GM12878 (cell line): ENCODE results near the gene COQ3. TPM values are rescaled to one million over a fixed set of nuclear protein-coding genes. Genes with fewer than 3 reads are reported as not detected.

ENCODE experiments used
- CBFB ChIP-seq: IDR thresholded peaks from 2 replicates; pipeline ENCODE4 v1.6.1; 2016; ENCODE audit warnings: antibody characterized with exemption, low read depth
- CHD4 ChIP-seq: fragments of 200-600 bp; sonication (generic); IDR thresholded peaks from 2 replicates; pipeline ENCODE4 v1.6.1; 2016; ENCODE audit warnings: mild to moderate bottlenecking
- FOXM1 ChIP-seq: IDR thresholded peaks from 2 replicates; pipeline ENCODE4 v1.6.1; 2012; ENCODE audit warnings: low read depth, mild to moderate bottlenecking, inconsistent platforms, low read length, moderate library complexity
- NFYB ChIP-seq: IDR thresholded peaks from 2 replicates; pipeline ENCODE4 v1.6.1; 2011; ENCODE audit warnings: low read depth, mild to moderate bottlenecking, low read length, improper control_type of control experiment, moderate library complexity; ENCODE audit not compliant: insufficient read depth
- NR2C2 ChIP-seq: IDR thresholded peaks from 2 replicates; pipeline ENCODE4 v1.6.1; 2011; ENCODE audit warnings: borderline replicate concordance, low read depth; ENCODE audit not compliant: control insufficient read depth, insufficient read length
- NR2F1 ChIP-seq: fragments of 450-650 bp; conservative IDR thresholded peaks from 2 replicates; pipeline ENCODE4 v1.6.1; 2017; ENCODE audit warnings: mild to moderate bottlenecking
- NRF1 ChIP-seq: conservative IDR thresholded peaks from 2 replicates; pipeline ENCODE4 v1.6.1; 2011; ENCODE audit warnings: mild to moderate bottlenecking, low read depth, low read length, improper control_type of control experiment
- POLR2A ChIP-seq: IDR thresholded peaks from 2 replicates; pipeline ENCODE4 v1.6.1; 2011; ENCODE audit warnings: low read depth, mild to moderate bottlenecking, low read length
- POLR2AphosphoS5 ChIP-seq: IDR thresholded peaks from 2 replicates; pipeline ENCODE4 v1.6.1; 2011; ENCODE audit warnings: mild to moderate bottlenecking, low read length, inconsistent platforms
- POU2F2 ChIP-seq: IDR thresholded peaks from 3 replicates; pipeline ENCODE4 v1.6.1; 2011; ENCODE audit warnings: low read depth, mild to moderate bottlenecking, low read length, borderline replicate concordance
- SIN3A ChIP-seq: IDR thresholded peaks from 2 replicates; pipeline ENCODE4 v1.6.1; 2012; ENCODE audit warnings: low read depth, low read length, improper control_type of control experiment
- SMC3 ChIP-seq: IDR thresholded peaks from 2 replicates; pipeline ENCODE4 v1.6.1; 2011; ENCODE audit warnings: low read length, improper control_type of control experiment, borderline replicate concordance
- SPI1 ChIP-seq: IDR thresholded peaks from 2 replicates; pipeline ENCODE4 v1.6.1; 2011; ENCODE audit warnings: low read depth, mild to moderate bottlenecking, low read length, moderate library complexity, borderline replicate concordance; ENCODE audit not compliant: insufficient read depth
- polyA plus RNA-seq, 11 experiments: library from polyadenylated mRNA; depleted of rRNA in 4 of 11; unstranded in 6 of 11; stranded (reverse) in 5 of 11; fragments of >200 nt; fragmentation: Nextera tagmentation in 4 of 11; fragmentation: Illumina TruSeq in 1 of 11; extraction: Ambion mirVana in 4 of 11; extraction: Trizol in 1 of 11; gene quantifications; 1 replicate in 1 of 11; 2 replicates in 10 of 11; pipeline versions ENCODE4 v1.2.1 to v1.2.3, GENCODE V29; 2011 to 2016; ENCODE audit warnings: inconsistent platforms in 2 of 11, missing spikeins in 2 of 11, low read depth in 1 of 11
- total RNA-seq, 4 experiments: library from RNA; depleted of rRNA in 3 of 4; stranded (reverse); fragments of >200 nt in 3 of 4; fragmentation: Illumina TruSeq in 1 of 4; extraction: Trizol in 1 of 4; gene quantifications; 2 replicates each; pipeline versions ENCODE4 v1.2.1 to v1.2.3, GENCODE V29; 2013 to 2021
- TF ChIP-seq, protein P1 (sequence below): fragments of 450-650 bp; IDR thresholded peaks from 2 replicates; pipeline ENCODE4 v1.6.1; 2017; ENCODE audit warnings: low read depth, mild to moderate bottlenecking, moderate library complexity
- TF ChIP-seq, protein P2 (sequence below): fragments of 450-650 bp; IDR thresholded peaks from 2 replicates; pipeline ENCODE4 v1.6.1; 2016; ENCODE audit warnings: mild to moderate bottlenecking
- TF ChIP-seq, protein P3 (sequence below): fragments of 450-650 bp; IDR thresholded peaks from 2 replicates; pipeline ENCODE4 v1.6.1; 2016; ENCODE audit warnings: mild to moderate bottlenecking
- TF ChIP-seq, protein P4 (sequence below): fragments of 450-650 bp; conservative IDR thresholded peaks from 2 replicates; pipeline ENCODE4 v1.6.1; 2017; ENCODE audit warnings: mild to moderate bottlenecking, moderate library complexity

The COQ3 gene
- total and polyA plus RNA-seq, 10 of the 15 experiments (the other 5 are each of a cell fraction or from before 2014, with no cell fraction given) = 9.3 to 50.6 (median 16.0) TPM

DNA sequence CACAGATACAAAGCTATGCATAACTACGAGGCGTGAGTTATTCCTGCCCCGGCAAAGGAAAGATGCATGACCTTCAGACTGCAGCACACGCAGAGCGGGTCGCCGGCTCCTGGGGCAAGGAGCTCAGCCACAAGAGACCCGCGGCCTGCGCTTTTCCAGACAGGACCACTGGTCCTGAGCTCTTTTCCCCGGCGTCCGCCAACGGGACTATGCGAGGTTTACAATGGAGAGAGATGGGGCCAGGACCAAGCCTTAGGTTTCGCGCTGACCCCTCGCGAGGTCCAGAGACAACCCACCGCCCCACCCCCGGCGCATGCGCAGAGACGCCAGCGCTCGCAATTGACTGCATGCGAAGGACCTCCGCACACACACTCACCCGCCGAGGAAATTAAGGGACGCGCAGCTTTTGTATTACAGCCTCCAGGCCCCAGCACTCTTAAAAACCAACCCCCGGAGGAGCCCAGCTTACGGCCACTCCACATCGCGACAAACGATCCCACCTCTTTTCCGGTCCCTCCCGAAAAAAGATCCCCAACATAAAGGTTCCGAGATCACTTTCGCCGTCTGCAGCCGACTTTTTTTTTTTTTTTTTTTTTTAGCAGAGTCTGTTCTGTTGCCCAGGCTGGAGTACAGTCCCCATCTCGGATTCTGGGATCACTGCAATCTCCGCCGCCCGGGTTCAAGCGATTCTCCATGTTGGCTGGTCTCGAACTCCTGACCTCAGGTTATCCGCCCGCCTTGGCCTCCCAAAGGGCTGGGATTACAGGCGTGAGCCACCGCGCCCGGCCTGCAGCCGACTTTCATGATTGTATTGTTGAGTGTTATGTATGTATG is at the start of gene COQ3 (continued):
- TF ChIP-seq, protein P1, sequence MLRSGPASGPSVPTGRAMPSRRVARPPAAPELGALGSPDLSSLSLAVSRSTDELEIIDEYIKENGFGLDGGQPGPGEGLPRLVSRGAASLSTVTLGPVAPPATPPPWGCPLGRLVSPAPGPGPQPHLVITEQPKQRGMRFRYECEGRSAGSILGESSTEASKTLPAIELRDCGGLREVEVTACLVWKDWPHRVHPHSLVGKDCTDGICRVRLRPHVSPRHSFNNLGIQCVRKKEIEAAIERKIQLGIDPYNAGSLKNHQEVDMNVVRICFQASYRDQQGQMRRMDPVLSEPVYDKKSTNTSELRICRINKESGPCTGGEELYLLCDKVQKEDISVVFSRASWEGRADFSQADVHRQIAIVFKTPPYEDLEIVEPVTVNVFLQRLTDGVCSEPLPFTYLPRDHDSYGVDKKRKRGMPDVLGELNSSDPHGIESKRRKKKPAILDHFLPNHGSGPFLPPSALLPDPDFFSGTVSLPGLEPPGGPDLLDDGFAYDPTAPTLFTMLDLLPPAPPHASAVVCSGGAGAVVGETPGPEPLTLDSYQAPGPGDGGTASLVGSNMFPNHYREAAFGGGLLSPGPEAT = peak; percentile 75
- TF ChIP-seq, protein P2, sequence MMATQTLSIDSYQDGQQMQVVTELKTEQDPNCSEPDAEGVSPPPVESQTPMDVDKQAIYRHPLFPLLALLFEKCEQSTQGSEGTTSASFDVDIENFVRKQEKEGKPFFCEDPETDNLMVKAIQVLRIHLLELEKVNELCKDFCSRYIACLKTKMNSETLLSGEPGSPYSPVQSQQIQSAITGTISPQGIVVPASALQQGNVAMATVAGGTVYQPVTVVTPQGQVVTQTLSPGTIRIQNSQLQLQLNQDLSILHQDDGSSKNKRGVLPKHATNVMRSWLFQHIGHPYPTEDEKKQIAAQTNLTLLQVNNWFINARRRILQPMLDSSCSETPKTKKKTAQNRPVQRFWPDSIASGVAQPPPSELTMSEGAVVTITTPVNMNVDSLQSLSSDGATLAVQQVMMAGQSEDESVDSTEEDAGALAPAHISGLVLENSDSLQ = peak; percentile 13; the same call in 1 of the 2 replicates
- TF ChIP-seq NRF1 (peak; percentile 80), SIN3A (peak; percentile 34; the same call in 1 of the 2 replicates), CHD4 (no peak), SPI1 (no peak), NR2C2 (no peak), POU2F2 (peak; percentile 8; the same call in 1 of the 3 replicates), SMC3 (no peak), POLR2A (peak; percentile 71), CBFB (peak; percentile 36; the same call in 1 of the 2 replicates), NFYB (no peak), FOXM1 (peak; percentile 62), NR2F1 (peak; percentile 62), POLR2AphosphoS5 (peak; percentile 85)
- TF ChIP-seq, protein P3, sequence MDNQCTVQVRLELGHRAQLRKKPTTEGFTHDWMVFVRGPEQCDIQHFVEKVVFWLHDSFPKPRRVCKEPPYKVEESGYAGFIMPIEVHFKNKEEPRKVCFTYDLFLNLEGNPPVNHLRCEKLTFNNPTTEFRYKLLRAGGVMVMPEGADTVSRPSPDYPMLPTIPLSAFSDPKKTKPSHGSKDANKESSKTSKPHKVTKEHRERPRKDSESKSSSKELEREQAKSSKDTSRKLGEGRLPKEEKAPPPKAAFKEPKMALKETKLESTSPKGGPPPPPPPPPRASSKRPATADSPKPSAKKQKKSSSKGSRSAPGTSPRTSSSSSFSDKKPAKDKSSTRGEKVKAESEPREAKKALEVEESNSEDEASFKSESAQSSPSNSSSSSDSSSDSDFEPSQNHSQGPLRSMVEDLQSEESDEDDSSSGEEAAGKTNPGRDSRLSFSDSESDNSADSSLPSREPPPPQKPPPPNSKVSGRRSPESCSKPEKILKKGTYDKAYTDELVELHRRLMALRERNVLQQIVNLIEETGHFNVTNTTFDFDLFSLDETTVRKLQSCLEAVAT = peak; percentile 92
- TF ChIP-seq, protein P4, sequence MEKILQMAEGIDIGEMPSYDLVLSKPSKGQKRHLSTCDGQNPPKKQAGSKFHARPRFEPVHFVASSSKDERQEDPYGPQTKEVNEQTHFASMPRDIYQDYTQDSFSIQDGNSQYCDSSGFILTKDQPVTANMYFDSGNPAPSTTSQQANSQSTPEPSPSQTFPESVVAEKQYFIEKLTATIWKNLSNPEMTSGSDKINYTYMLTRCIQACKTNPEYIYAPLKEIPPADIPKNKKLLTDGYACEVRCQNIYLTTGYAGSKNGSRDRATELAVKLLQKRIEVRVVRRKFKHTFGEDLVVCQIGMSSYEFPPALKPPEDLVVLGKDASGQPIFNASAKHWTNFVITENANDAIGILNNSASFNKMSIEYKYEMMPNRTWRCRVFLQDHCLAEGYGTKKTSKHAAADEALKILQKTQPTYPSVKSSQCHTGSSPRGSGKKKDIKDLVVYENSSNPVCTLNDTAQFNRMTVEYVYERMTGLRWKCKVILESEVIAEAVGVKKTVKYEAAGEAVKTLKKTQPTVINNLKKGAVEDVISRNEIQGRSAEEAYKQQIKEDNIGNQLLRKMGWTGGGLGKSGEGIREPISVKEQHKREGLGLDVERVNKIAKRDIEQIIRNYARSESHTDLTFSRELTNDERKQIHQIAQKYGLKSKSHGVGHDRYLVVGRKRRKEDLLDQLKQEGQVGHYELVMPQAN = peak; percentile 63
